Neural progenitor cell (in vitro differentiated cells): Measurements from ENCODE around the gene ADI1. TPM values are rescaled to one million over a fixed set of nuclear protein-coding genes. Genes with fewer than 3 reads are reported as not detected.
A peak's percentile ranks its signal among the peaks of the same experiment; 100 is the strongest.
"Not testable (repeated sequence)": the region's sequence is repeated elsewhere in the genome, so short reads cannot be mapped to it uniquely, and the experiment has no call there.

Source experiments
- DNase-seq: peaks from one replicate; pipeline ENCODE4 v3.0.0-alpha.2; 2016; ENCODE audit warnings: low spot score
- H2AFZ ChIP-seq: fragments of 200-600 bp; sonication (generic); replicated peaks from 2 replicates; pipeline ENCODE4 v1.6.1; 2016; ENCODE audit warnings: antibody characterized with exemption
- H3F3A ChIP-seq: fragments of 200-600 bp; sonication (generic); 2 replicates; pipeline ENCODE4 v1.6.1; 2016; ENCODE audit warnings: antibody characterized with exemption, low read depth
- H3K27ac ChIP-seq: fragments of 200-600 bp; sonication (generic); 2 replicates; pipeline ENCODE4 v1.5.1; 2016; ENCODE audit warnings: mild to moderate bottlenecking
- H3K27me3 ChIP-seq: fragments of 200-600 bp; sonication (generic); 2 replicates; pipeline ENCODE4 v1.6.1; 2016; ENCODE audit warnings: mild to moderate bottlenecking, moderate library complexity
- H3K36me3 ChIP-seq: fragments of 200-600 bp; sonication (generic); 2 replicates; pipeline ENCODE4 v1.5.1; 2016
- H3K4me1 ChIP-seq: fragments of 200-600 bp; sonication (generic); 2 replicates; pipeline ENCODE4 v1.6.1; 2016; ENCODE audit warnings: mixed run types
- H3K4me2 ChIP-seq: fragments of 200-600 bp; sonication (generic); 2 replicates; pipeline ENCODE4 v1.6.1; 2016
- H3K4me3 ChIP-seq: fragments of 200-600 bp; sonication (generic); 2 replicates; pipeline ENCODE4 v1.5.1; 2016
- H3K79me2 ChIP-seq: fragments of 200-600 bp; sonication (generic); 2 replicates; pipeline ENCODE4 v1.6.1; 2016; ENCODE audit warnings: low read depth
- H3K9ac ChIP-seq: fragments of 200-600 bp; sonication (generic); 2 replicates; pipeline ENCODE4 v1.6.1; 2016
- H3K9me3 ChIP-seq: fragments of 200-600 bp; sonication (generic); 2 replicates; pipeline ENCODE4 v1.5.1; 2016; ENCODE audit warnings: low read depth
- H4K20me1 ChIP-seq: fragments of 200-600 bp; sonication (generic); 2 replicates; pipeline ENCODE4 v1.6.1; 2016; ENCODE audit warnings: low read depth
- H3K27ac Mint-ChIP-seq: 3 replicates; pipeline ENCODE4 v1.8.0; 2021; ENCODE audit warnings: mixed read lengths
- H3K27me3 Mint-ChIP-seq: 2 replicates; pipeline ENCODE4 v1.8.0; 2022; ENCODE audit warnings: low read depth, mild to moderate bottlenecking, inconsistent platforms, moderate library complexity, mixed read lengths; ENCODE audit not compliant: insufficient read depth
- H3K36me3 Mint-ChIP-seq: 3 replicates; pipeline ENCODE4 v1.8.0; 2021; ENCODE audit warnings: mixed read lengths
- H3K4me1 Mint-ChIP-seq: 3 replicates; pipeline ENCODE4 v1.8.0; 2021; ENCODE audit warnings: mixed read lengths
- H3K4me3 Mint-ChIP-seq: 3 replicates; pipeline ENCODE4 v1.8.0; 2021; ENCODE audit warnings: mild to moderate bottlenecking, moderate library complexity, mixed read lengths
- H3K9me3 Mint-ChIP-seq: 3 replicates; pipeline ENCODE4 v1.8.0; 2020; ENCODE audit warnings: mixed read lengths
- EZH2 ChIP-seq: fragments of 200-600 bp; sonication (generic); IDR thresholded peaks from 2 replicates; pipeline ENCODE4 v1.6.1; 2017; ENCODE audit warnings: antibody characterized with exemption, mild to moderate bottlenecking, moderate library complexity
- EZH2phosphoT487 ChIP-seq: fragments of 200-600 bp; sonication (generic); IDR thresholded peaks from 2 replicates; pipeline ENCODE4 v1.6.1; 2017; ENCODE audit warnings: antibody characterized with exemption
- total RNA-seq: library from RNA; depleted of rRNA; stranded (reverse); fragments of >200 nt; gene quantifications from 2 replicates; pipeline ENCODE4 v1.2.3, GENCODE V29; 2015; ENCODE audit warnings: low replicate concordance
- TF ChIP-seq, protein P1 (sequence below): fragments of 200-600 bp; sonication (generic); IDR thresholded peaks from 2 replicates; pipeline ENCODE4 v1.5.1; 2017; ENCODE audit warnings: antibody characterized with exemption, mild to moderate bottlenecking

ADI1 gene
- total RNA-seq, 1 donor from 2014 or later = 29.3 TPM

DNA sequence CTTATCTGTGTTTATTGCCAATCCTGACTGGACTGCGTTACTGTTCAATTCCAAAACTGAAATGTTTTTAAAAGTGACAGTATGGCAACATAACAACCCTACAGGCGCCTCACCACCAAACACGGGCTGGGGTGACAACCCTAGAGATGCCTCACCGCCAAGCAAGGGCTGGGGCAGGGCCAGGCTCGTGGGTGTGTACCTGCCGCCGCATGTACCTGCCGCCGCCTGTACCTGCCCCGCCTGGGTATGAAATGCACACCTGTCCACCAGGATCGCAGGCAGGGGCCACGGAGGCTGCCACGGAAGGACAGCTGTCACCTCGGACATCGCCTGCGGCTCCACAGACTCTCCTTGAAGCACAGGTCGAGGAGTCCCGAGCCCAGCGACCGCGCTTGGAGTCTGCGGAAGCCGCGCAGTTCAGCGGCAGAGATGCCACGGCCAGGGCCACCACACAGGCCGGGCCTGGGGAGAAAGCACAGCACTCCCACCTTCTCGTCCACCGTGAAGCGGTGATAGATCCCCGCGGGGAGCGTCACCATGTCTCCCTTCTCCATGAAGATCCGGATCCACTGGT, 18.9 kb downstream of the ADI1 start:
- Histone ChIP-seq H3K4me2 (no peak overlapping the region), H3K9ac (no peak overlapping the region), H3K79me2 (no peaks in the 10 kb centered on the region), H3K36me3 (no peaks in the 10 kb centered on the region), H4K20me1 (no peaks in the 10 kb centered on the region), H3K27me3 (no peaks in the 10 kb centered on the region), H3K4me1 (no peaks in the 10 kb centered on the region), H3K9me3 (no peaks in the 10 kb centered on the region), H3K4me3 (no peak overlapping the region), H3K27ac (no peak overlapping the region), H2AFZ (no peak overlapping the region), H3F3A (no peaks in the 10 kb centered on the region)
- DNase-seq = no peak
- no peak overlapping the region for H3K4me3 Mint-ChIP-seq
- no peaks in the 10 kb centered on the region for H3K9me3 Mint-ChIP-seq
- peaks cover 6% of the 10 kb centered on the region for H3K4me1 Mint-ChIP-seq
- no peak for TF ChIP-seq EZH2phosphoT487
- TF ChIP-seq, protein P1, sequence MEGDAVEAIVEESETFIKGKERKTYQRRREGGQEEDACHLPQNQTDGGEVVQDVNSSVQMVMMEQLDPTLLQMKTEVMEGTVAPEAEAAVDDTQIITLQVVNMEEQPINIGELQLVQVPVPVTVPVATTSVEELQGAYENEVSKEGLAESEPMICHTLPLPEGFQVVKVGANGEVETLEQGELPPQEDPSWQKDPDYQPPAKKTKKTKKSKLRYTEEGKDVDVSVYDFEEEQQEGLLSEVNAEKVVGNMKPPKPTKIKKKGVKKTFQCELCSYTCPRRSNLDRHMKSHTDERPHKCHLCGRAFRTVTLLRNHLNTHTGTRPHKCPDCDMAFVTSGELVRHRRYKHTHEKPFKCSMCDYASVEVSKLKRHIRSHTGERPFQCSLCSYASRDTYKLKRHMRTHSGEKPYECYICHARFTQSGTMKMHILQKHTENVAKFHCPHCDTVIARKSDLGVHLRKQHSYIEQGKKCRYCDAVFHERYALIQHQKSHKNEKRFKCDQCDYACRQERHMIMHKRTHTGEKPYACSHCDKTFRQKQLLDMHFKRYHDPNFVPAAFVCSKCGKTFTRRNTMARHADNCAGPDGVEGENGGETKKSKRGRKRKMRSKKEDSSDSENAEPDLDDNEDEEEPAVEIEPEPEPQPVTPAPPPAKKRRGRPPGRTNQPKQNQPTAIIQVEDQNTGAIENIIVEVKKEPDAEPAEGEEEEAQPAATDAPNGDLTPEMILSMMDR = no peak
- no peak for TF ChIP-seq EZH2
- peaks cover 2% of the 10 kb centered on the region for H3K27me3 Mint-ChIP-seq
- peaks cover 25% of the 10 kb centered on the region for H3K36me3 Mint-ChIP-seq
- no peak overlapping the region for H3K27ac Mint-ChIP-seq

DNA sequence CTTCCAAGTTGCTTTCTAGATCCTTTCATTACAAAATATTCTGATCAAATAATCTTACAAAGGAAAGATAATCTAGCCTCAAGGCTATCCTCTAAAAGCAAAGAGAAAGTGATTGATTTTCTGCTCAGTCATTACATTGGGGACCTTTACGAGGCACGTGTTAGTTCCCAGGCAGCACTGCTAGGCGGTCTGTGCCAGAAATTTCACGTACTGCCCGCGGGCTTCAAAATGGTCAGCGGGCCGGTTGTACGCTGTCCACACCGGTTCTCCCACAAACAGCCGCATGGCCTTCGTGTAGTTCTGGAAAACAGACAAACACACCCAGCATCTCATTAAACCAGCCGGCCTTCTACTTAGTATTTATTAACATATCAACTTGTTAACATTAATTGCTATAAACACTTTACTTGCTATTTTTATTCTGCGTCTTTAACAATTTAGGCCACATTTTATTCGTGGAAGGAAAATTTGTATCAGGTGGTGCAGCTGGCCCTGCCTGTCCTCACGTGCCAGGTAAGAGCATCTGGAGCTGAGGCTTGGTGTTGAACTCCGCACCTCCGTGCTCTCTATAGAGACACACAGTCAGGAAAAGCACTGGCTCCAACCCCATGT, 20.4 kb downstream of the ADI1 start:
- no peak for DNase-seq
- no peak overlapping the region for H3K27ac ChIP-seq
- H3K36me3 ChIP-seq = no peaks in the 10 kb centered on the region
- H3K4me1 Mint-ChIP-seq = peaks cover 17% of the 10 kb centered on the region
- H3K4me3 ChIP-seq = no peak overlapping the region
- H3K4me1 ChIP-seq = peaks cover 2% of the 10 kb centered on the region
- no peak overlapping the region for H3K4me2 ChIP-seq
- H3K36me3 Mint-ChIP-seq = peaks cover 22% of the 10 kb centered on the region
- no peaks in the 10 kb centered on the region for H3K9me3 Mint-ChIP-seq
- H3K79me2 ChIP-seq = no peaks in the 10 kb centered on the region
- no peaks in the 10 kb centered on the region for H3K9me3 ChIP-seq
- H3K4me3 Mint-ChIP-seq = no peak overlapping the region
- H2AFZ ChIP-seq = no peak overlapping the region
- H3K27me3 ChIP-seq = no peaks in the 10 kb centered on the region
- peaks cover 5% of the 10 kb centered on the region for H3F3A ChIP-seq
- H4K20me1 ChIP-seq = no peaks in the 10 kb centered on the region
- H3K9ac ChIP-seq = no peak overlapping the region
- no peaks in the 10 kb centered on the region for H3K27me3 Mint-ChIP-seq
- TF ChIP-seq EZH2phosphoT487 (no peak), EZH2 (no peak)
- TF ChIP-seq, protein P1 = no peak
- no peak overlapping the region for H3K27ac Mint-ChIP-seq

DNA sequence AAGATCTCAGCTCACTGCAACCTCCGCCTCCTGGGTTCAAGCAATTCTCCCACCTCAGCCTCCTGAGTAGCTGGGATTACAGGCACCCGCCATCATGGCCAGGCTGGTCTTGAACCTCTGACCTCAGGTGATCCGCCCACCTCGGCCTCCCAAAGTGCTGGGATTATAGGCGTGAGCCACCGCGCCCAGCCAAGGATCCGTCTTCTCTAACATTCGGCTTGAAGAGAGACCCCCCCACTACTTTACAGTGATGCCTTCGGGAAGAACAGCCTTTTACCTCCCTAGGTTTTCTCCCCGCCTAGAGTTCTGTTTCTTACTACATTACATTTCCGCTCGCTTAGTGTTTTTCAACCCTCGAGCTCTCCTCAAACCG, 22.6 kb downstream of the ADI1 start:
- H3K27me3 ChIP-seq, H3K9me3 Mint-ChIP-seq, H3K27me3 Mint-ChIP-seq, H2AFZ ChIP-seq, DNase-seq, H3K27ac ChIP-seq, H3K9ac ChIP-seq, H3K79me2 ChIP-seq, H3K4me1 ChIP-seq, H3K4me3 ChIP-seq, H3K36me3 ChIP-seq, H4K20me1 ChIP-seq, H3K9me3 ChIP-seq, H3K4me2 ChIP-seq, H3F3A ChIP-seq, H3K4me3 Mint-ChIP-seq: not testable (repeated sequence)
- peak overlapping the region; percentile 57 for H3K27ac Mint-ChIP-seq
- peaks cover 19% of the 10 kb centered on the region for H3K36me3 Mint-ChIP-seq
- H3K4me1 Mint-ChIP-seq = peaks cover 26% of the 10 kb centered on the region

DNA sequence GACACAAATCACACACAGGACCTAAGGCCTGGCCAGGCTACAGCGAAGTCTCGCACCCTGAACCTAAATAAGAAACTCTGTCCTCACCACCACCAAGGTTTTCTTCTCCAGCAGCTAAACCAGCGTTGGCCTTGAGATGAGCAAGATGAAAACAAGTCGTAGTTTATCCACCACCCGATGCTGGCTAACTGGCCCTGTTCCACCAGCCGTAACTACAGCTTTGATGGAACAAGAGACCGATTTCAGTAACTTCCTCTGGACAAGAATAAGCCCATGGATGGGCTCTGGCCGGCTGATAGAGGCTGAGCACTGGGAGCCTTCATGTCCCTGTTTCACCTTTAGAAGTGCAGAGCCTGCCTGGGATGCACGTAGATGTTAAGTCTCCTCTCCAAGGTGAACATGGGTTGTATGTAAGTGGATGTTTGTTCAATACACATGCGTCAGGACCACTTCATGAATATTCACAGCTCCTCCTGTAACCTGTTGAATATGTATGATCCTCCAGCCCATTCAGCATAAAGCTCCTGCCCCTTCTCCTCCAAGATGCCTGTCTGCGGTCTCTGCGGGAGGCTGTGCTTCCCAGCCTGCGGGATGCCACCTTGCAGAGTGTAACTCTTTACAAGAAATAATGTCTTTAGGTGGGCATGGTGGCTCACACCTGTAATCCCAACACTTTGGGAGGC, 24.2 kb downstream of the ADI1 start:
- Mint-ChIP-seq H3K9me3 (no peaks in the 10 kb centered on the region), H3K36me3 (peaks cover 16% of the 10 kb centered on the region), H3K27ac (no peak overlapping the region), H3K4me1 (peaks cover 29% of the 10 kb centered on the region), H3K4me3 (no peak overlapping the region), H3K27me3 (peaks cover 3% of the 10 kb centered on the region)
- TF ChIP-seq, protein P1 = no peak
- TF ChIP-seq EZH2 = no peak
- no peak for TF ChIP-seq EZH2phosphoT487
- Histone ChIP-seq H3K4me1 (peaks cover 9% of the 10 kb centered on the region), H3K79me2 (no peaks in the 10 kb centered on the region), H3K9ac (no peak overlapping the region), H3K9me3 (no peaks in the 10 kb centered on the region), H2AFZ (no peak overlapping the region), H3K4me2 (no peak overlapping the region), H3K27ac (no peak overlapping the region), H3K27me3 (no peaks in the 10 kb centered on the region), H3K4me3 (no peak overlapping the region), H4K20me1 (no peaks in the 10 kb centered on the region), H3K36me3 (no peaks in the 10 kb centered on the region), H3F3A (peaks cover 6% of the 10 kb centered on the region)
- no peak for DNase-seq
